Epithelial cell of prostate (primary cell): ENCODE measurements around the gene ILK.
A peak's percentile ranks its signal among the peaks of the same experiment; 100 is the strongest.

Source experiments
- DNase-seq: peaks from one replicate; pipeline ENCODE4 v3.0.0-alpha.2; 2011; ENCODE audit warnings: low read depth, low spot score
- H3K27ac ChIP-seq: fragments of 450-650 bp; 2 replicates; pipeline ENCODE4 v1.5.1; 2017; ENCODE audit warnings: mild to moderate bottlenecking

The ILK gene

GRCh38 chr11:6571434-6572008 is 32.1 kb upstream of the ILK start:
- DNase-seq = no peak
- no peak overlapping the region for H3K27ac ChIP-seq

DNA sequence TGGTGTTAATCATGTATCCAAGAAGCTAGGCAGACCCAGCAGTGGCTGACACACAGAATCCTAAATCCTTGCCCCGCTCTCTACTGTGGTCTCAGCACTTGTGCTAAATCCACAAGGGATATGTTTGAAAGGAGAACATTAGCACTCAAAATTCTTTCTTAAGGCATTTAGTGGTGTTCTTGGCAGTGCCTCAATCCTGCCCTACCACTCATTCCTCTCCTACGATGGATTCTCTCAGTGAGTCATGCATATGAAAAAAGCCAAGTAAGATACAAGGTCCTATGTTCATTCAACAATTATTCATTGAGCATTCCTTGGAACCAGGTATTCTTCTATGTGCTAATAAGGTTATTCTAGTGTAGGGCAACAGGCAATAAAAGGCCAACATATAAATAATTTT is 31.4 kb upstream of the ILK start:
- H3K27ac ChIP-seq = no peak overlapping the region
- DNase-seq = peak; percentile 12

- H3K27ac ChIP-seq = no peak overlapping the region
- no peak for DNase-seq
Measured at GRCh38 chr11:6574816-6575715, 28.5 kb upstream of the ILK start.

DNA sequence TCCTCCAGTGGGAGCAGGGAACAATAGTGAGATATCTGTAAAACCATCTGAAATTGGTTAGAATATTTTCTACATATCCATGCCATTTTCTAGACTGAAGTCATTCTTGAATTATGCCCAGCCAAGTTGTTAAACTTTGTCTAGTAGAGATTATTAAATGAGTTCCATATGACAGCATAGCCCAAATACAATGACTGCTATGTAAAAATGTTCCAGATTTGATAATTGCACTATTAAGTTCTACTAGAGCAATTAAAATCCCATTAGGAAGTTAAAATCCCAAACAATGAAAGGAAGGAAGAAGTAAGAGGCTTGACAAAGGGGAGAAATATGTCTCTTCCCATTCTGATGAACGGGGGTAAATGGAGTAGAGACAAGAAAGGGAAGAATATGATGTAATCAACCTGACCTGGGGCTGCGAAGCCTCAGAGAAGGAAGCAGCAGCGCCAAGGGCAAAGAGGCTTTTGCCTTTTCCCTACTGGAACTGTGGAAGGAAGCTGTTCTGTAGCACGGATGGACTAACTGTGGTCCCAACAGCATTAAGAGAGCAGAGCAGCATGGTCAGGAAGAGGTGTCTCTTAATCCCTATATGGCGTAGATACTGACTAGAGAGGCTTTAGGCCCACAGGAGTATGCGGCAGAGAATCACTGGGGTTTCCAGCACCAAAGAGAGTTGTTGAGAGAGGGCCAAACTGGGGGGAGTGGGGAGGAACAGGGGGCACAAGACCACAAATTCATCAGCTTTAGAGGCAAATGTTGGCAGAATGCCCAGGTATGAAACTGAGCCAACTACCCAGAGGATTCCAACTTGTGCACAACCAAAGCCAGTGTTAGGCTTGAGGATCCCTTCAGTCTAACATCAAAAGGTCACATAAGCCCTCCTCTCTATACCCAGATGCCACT is 26.9 kb upstream of the ILK start:
- no peak overlapping the region for H3K27ac ChIP-seq
- DNase-seq = no peak

DNA sequence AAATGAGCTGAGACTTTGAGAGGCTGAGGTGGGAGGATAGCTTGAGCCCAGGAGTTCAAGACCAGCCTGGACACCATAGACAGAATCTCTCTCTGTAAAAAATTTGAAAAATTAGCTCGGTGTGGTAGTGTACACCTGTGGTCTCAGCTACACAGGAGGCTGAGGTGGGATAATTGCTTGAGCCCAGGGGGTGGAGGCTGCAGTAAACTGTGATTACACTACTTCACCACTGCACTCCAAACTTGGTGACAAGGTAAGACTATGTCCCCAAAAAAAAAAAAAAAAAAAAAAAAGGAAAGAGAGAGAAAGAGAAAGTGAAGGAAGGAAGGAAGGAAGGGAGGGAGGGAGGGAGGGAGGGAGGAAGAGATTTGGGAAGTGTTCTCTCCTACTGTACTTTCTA is 25.4 kb upstream of the ILK start:
- no peak for DNase-seq
- H3K27ac ChIP-seq = no peak overlapping the region

GRCh38 chr11:6579681-6580080 is 23.9 kb upstream of the ILK start:
- H3K27ac ChIP-seq = no peak overlapping the region
- DNase-seq = no peak

DNA sequence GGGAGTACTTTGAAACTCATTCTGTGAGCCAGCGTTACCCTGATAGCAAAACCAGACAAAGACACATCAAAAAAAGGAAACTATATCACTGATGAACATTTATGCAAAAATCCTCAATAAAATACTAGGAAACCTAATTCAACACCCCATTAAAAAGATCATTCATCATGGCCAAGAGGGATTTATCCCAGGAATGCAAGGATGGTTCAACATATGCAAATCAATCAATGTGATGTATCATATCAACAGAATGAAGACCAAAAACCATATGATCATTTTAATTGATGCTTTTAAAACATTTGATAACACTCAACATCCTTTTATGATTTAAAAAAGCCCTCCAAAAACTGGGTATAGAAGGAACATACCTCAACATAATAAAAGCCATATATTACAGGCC is 20.0 kb upstream of the ILK start:
- DNase-seq = no peak
- no peak overlapping the region for H3K27ac ChIP-seq

DNA sequence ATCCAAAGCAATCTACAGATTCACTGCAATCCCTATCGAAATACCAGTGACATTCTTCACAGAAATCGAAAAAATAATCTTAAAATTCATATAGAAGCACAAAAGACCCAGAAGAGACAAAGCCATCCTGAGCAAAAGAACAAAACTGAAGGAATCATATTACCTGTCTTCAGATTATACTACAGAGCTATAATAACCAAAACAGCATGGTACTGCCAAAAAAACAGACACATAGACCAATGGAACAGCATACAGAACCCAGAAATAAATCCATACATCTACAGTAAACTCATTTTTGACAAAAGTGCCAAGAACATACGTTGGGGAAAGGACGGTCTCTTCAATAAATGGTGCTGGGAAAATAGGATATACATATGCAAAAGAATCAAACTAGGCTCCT is 19.0 kb upstream of the ILK start:
- no peak overlapping the region for H3K27ac ChIP-seq
- DNase-seq = no peak

- no peak overlapping the region for H3K27ac ChIP-seq
- no peak for DNase-seq
Measured at GRCh38 chr11:6586434-6587359, 16.9 kb upstream of the ILK start.

DNA sequence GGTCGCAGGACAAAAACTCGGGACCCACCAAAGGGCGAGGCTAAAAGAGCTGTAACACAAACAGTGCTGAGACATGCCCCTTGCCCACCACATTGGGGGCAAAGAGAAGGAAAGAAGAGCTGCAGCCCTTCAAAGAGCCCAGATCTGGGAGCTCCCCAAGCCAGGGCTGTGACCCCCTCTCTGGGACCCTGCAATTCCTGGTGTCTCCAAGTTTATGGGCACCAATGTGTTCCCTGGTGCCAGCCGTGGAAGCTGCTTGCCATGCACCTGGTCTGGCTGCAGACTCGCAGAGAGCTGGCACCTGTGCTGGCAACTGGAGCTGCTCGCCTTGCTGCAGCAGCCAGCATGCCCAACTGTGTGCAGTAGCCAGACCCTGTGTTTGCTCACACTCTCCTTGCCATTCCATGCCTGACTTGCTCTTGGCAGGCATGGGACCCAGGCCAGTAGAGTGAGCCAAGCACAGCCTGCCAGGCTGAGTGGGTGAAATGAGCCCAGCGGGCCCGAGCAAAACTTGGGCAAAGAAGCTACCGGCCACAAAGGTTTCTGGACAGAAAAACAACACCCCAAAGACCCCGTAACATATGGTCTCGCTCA is 16.1 kb upstream of the ILK start:
- H3K27ac ChIP-seq = no peak overlapping the region
- DNase-seq = no peak

GRCh38 chr11:6588018-6588417 is 15.6 kb upstream of the ILK start:
- no peak for DNase-seq
- H3K27ac ChIP-seq = no peak overlapping the region

DNA sequence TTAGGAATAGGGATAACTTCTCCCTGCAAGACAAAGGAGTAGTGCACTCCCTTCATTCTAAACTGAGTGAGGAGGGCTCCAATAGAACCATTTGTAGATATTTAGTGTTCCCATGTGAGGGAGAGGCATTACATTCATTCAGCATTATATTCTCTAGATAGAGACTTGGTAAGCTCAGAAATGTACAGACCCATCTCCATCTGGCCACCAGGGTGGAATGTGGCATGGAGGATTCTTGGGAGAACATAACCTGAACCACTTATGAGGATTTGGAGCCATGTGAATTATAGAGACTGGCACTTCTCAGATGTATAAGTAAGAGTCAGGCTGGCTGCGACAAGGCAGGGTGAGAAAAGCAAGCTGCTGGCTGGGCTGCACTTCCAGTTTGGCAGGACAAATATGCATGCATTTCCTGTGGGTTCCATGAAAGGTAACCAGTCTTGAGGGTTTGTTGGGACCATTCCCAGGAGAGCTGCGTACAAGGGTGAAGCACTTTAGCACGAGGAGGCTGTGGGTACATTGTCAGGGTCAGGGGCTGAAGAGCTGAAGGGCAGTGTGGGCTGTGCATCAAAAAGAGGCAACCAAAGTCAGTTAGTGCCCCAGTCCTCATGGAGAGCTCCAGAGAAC is 9.3 kb upstream of the ILK start:
- H3K27ac ChIP-seq = no peak overlapping the region
- DNase-seq = no peak

DNA sequence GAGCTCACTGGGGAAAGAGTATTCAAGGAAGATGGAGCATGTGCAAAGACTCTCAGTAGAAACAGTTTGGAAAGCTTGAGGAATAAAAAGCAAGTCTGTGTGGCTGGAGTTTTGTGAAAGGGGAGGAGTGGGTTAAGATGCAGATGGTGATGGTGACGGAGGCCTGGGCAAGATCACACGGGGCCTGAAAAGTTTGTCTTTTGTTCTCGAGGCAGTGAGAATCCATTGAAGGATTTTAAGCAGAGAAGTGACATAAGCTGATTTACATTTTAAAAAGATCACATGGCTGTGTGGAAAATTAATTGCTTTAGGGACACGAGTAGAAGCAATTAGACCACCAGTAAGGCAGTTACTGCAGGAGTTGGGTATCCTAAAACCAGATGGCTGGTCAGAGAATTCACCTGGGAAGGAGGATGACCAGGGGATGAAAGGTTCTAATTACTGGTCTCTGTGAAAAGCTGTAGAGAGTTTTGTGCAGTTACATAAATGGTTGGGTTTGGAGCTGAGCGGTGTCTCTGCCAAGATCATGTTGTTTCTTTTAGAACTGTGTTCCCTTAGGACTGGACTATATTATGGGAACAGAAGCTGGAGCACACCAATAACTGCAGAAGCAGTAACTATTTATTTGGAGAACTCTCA is 7.2 kb upstream of the ILK start:
- DNase-seq = no peak
- H3K27ac ChIP-seq = no peak overlapping the region

DNA sequence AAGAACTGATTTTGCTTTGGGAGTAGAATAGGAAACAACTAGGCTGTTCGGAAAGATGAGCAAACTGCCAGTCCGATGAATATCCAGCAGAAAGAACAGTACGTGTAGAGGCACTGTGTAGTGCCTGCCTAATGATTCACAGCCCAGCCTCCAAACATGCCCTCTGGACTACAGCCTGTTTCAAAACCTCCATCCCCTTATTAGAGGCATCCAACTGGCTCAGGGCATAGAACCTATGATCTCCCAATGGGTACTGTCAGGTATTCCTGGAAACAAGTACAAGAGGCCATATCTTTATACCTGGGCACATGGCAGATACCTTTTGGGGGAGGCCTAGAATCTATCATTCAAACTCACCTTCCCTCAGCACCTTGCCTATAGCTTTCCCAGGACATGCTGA is 5.0 kb upstream of the ILK start:
- H3K27ac ChIP-seq = no peak overlapping the region
- no peak for DNase-seq

DNA sequence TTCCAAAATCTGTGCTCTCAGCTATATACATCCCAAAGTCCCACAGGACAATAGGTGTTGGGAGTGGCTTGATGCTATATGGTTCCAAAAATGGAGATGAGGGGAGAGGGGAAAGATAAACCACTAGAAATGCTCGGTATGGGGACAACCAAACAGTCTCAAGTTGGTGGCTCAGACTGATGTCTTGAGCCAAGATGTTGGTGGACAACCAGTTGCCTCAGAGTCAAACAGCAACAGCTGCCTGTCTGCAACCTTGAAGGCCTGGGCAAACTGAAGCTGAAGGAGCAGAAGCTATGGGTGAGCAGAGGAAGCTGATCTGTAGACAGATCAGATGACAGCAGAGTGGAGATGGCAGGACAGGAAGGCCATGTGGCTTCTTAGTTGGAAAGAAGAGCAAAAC is 4.1 kb upstream of the ILK start:
- no peak overlapping the region for H3K27ac ChIP-seq
- DNase-seq = no peak

- DNase-seq = no peak
- no peak overlapping the region for H3K27ac ChIP-seq
Measured at GRCh38 chr11:6599881-6600390, 3.6 kb upstream of the ILK start.

DNA sequence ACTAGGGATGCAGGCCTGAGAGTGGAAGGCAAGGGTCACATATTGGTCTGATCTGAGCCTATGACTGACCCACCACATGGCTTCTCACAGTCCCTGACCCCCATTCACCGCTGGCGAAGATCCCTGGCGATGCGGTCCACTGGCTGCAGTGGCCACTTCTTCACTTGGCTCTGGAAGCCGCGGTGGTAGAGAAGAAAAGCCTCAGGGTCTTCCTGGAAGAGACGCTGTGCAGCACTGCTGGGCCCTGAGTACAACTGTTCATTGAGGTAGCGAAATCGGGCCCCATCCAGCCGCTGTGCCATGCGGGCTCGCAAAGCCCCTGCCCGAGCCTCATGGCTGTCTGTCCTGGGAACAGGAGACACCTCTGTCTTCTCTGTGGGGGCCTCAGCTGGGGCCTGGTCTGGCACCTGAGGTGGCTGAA is 2.5 kb upstream of the ILK start:
- no peak overlapping the region for H3K27ac ChIP-seq
- no peak for DNase-seq

DNA sequence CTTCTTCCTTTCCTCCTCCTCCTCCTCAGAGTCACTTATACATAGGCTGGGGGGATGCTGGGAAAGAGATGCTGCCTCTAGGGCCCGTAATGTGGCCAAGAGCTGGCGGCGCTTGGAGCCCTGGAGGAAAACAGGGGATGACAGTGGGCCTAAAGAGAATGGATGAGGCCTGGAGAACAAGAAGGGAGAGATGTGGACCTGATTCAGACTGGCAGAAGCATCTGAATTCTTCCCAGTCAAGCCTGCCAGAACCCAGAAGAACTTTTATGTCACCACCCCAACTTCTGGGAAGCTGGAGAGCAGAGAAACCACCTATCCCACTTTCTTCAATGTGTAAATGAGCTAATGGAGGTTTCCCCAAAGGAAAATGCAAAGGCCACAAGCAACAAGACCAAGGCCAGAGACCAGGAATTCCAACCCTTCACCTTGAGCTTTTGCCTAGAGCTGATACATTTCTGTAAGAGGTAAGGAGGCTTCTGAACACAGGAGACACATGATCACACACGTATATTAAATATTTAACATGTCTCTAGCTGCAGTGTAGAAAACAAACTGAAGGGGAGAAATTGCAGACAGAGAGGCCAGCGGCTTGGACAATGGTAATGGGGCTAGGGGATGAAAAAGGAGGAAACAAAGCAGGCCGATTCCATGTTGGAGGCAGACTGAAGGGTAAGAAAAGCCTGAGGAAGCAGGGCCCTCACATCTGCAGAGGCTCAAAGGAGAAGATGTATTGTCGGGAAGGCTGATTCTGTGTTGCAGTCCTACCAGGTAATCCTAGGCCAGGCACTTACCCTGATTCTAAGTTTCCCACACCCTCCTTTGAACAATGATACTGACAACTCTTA is 1.3 kb upstream of the ILK start:
- H3K27ac ChIP-seq = no peak overlapping the region
- DNase-seq = no peak
